H1 (cell line): Measurements from ENCODE around the gene ZKSCAN1. TPM values are rescaled to one million over a fixed set of nuclear protein-coding genes. Genes with fewer than 3 reads are reported as not detected.
"Not testable (repeated sequence)": the region's sequence is repeated elsewhere in the genome, so short reads cannot be mapped to it uniquely, and the experiment has no call there.

Experiments used
- CTCF ChIA-PET: fragments of 300-600 bp; sonication (Branson Sonifier 250); formaldehyde crosslinking; loops from one replicate; lab custom pipeline; 2021; ENCODE audit not compliant: partially characterized antibody; lab: Charles Lee
- POLR2A ChIA-PET: fragments of 300-600 bp; sonication (Branson Sonifier 250); formaldehyde crosslinking; loops from one replicate; lab custom pipeline; 2021; ENCODE audit warnings: inconsistent platforms; ENCODE audit not compliant: partially characterized antibody; lab: Charles Lee
- DNase-seq, 2 experiments: peaks; one replicate each; pipeline versions ENCODE4 v3.0.0 to v3.0.0-alpha.2; 2010 to 2022; ENCODE audit warnings: low spot score in 2 of 2, low read depth in 1 of 2, mixed read lengths in 1 of 2
- FAIRE-seq: peaks from 2 replicates; lab custom pipeline; 2011; peaks lifted over from hg19 to GRCh38; lab: Jason Lieb, UNC
- H2AFZ ChIP-seq: 2 replicates; pipeline ENCODE4 v1.8.1; 2012; ENCODE audit warnings: low read length, inconsistent platforms
- H2AK5ac ChIP-seq: 2 replicates; pipeline ENCODE4 v1.6.1; 2013; ENCODE audit warnings: low read depth, low read length
- H2BK120ac ChIP-seq: replicated peaks from 2 replicates; pipeline ENCODE3; 2013; ENCODE audit warnings: low read depth, low read length, inconsistent platforms
- H2BK12ac ChIP-seq: 2 replicates; pipeline ENCODE4 v1.6.1; 2013; ENCODE audit warnings: low read depth, low read length
- H2BK15ac ChIP-seq: 2 replicates; pipeline ENCODE4 v1.6.1; 2013; ENCODE audit warnings: low read length
- H2BK20ac ChIP-seq: 2 replicates; pipeline ENCODE4 v1.6.1; 2013; ENCODE audit warnings: low read length
- H2BK5ac ChIP-seq: 2 replicates; pipeline ENCODE4 v1.6.1; 2013; ENCODE audit warnings: low read depth, low read length
- H3K14ac ChIP-seq: 2 replicates; pipeline ENCODE4 v1.6.1; 2013; ENCODE audit warnings: inconsistent platforms; ENCODE audit not compliant: insufficient read length
- H3K18ac ChIP-seq: 2 replicates; pipeline ENCODE4 v1.6.1; 2013; ENCODE audit warnings: low read length; ENCODE audit errors: extremely low read depth
- H3K23ac ChIP-seq: 2 replicates; pipeline ENCODE4 v1.6.1; 2013; ENCODE audit warnings: inconsistent platforms; ENCODE audit not compliant: insufficient read length
- H3K23me2 ChIP-seq: 2 replicates; pipeline ENCODE4 v1.6.1; 2013; ENCODE audit warnings: low read depth, low read length
- H3K27ac ChIP-seq: 2 replicates; pipeline ENCODE4 v1.6.1; 2011; ENCODE audit warnings: low read depth, low read length, inconsistent platforms
- H3K27me3 ChIP-seq, 4 experiments: replicated peaks in 1 of 4; 1 replicate in 1 of 4; 2 replicates in 3 of 4; pipeline versions ENCODE4 v1.6.1 to v1.8.1; 2011 to 2013; ENCODE audit warnings: low read length in 3 of 4, mild to moderate bottlenecking in 3 of 4, inconsistent platforms in 2 of 4, mixed read lengths in 2 of 4, moderate library complexity in 1 of 4; ENCODE audit not compliant: control insufficient read depth in 3 of 4, insufficient read depth in 3 of 4; ENCODE audit errors: extremely low read depth in 1 of 4
- H3K36me3 ChIP-seq, 4 experiments: 2 replicates each; pipeline versions ENCODE4 v1.6.1 to v1.8.1; 2011 to 2013; ENCODE audit warnings: mild to moderate bottlenecking in 4 of 4, low read length in 3 of 4, moderate library complexity in 2 of 4, control low read depth in 1 of 4, inconsistent platforms in 1 of 4; ENCODE audit not compliant: insufficient read depth in 4 of 4, control insufficient read depth in 2 of 4
- H3K4ac ChIP-seq: replicated peaks from 2 replicates; pipeline ENCODE3; 2013; ENCODE audit warnings: low read length, low read depth, mixed read lengths, inconsistent platforms; ENCODE audit not compliant: insufficient read length
- H3K4me1 ChIP-seq, 4 experiments: replicated peaks in 1 of 4; 1 replicate in 1 of 4; 2 replicates in 3 of 4; pipeline versions ENCODE4 v1.6.1 to v1.8.1; 2011 to 2013; ENCODE audit warnings: low read length in 3 of 4, inconsistent platforms in 2 of 4, mixed read lengths in 1 of 4; ENCODE audit not compliant: insufficient read depth in 4 of 4, control insufficient read depth in 3 of 4
- H3K4me2 ChIP-seq, 2 experiments: 2 replicates each; pipeline versions ENCODE4 v1.6.1 to v1.8.1; 2011 to 2013; ENCODE audit warnings: low read depth in 2 of 2, low read length in 2 of 2, control low read depth in 1 of 2, inconsistent platforms in 1 of 2, mild to moderate bottlenecking in 1 of 2; ENCODE audit not compliant: insufficient read depth in 1 of 2
- H3K4me3 ChIP-seq, 4 experiments: fragments of 200-600, 300-600 bp in 1 of 4; sonication (generic), shearing (Covaris generic), sonication (Bioruptor Twin) in 1 of 4; 2 replicates each; pipeline versions ENCODE4 v1.5.1 to v1.8.1; 2011 to 2016; ENCODE audit warnings: low read length in 4 of 4, low read depth in 3 of 4, control low read depth in 2 of 4, inconsistent platforms in 2 of 4, mild to moderate bottlenecking in 2 of 4, mixed read lengths in 1 of 4, moderate library complexity in 1 of 4; ENCODE audit not compliant: insufficient read depth in 2 of 4; ENCODE audit errors: extremely low read depth in 1 of 4
- H3K56ac ChIP-seq: replicated peaks from 2 replicates; pipeline ENCODE3; 2013; ENCODE audit warnings: low read depth, mild to moderate bottlenecking, mixed read lengths, low read length, inconsistent platforms; ENCODE audit not compliant: insufficient read length
- H3K79me1 ChIP-seq: 2 replicates; pipeline ENCODE4 v1.6.1; 2013; ENCODE audit warnings: low read depth, low read length, control low read depth
- H3K79me2 ChIP-seq, 2 experiments: 2 replicates each; pipeline versions ENCODE4 v1.6.1 to v1.8.1; 2012 to 2013; ENCODE audit warnings: low read length in 2 of 2, mild to moderate bottlenecking in 2 of 2, inconsistent platforms in 1 of 2; ENCODE audit not compliant: insufficient read depth in 2 of 2, control insufficient read depth in 1 of 2
- H3K9ac ChIP-seq, 4 experiments: replicated peaks in 1 of 4; 1 replicate in 1 of 4; 2 replicates in 3 of 4; pipeline versions ENCODE4 v1.6.1 to v1.8.1; 2011 to 2013; ENCODE audit warnings: low read depth in 3 of 4, low read length in 3 of 4, control low read depth in 2 of 4, mild to moderate bottlenecking in 2 of 4, moderate library complexity in 2 of 4, inconsistent platforms in 1 of 4; ENCODE audit errors: extremely low read depth in 1 of 4
- H3K9me3 ChIP-seq, 2 experiments: 2 replicates each; pipeline versions ENCODE4 v1.6.1 to v1.8.1; 2012 to 2013; ENCODE audit warnings: mild to moderate bottlenecking in 2 of 2, moderate library complexity in 2 of 2, control low read depth in 1 of 2, inconsistent platforms in 1 of 2, low read depth in 1 of 2, low read length in 1 of 2, mixed read lengths in 1 of 2; ENCODE audit not compliant: insufficient read depth in 2 of 2
- H4K20me1 ChIP-seq, 2 experiments: replicated peaks in 1 of 2; 2 replicates each; pipeline versions ENCODE3 to v1.8.1; 2011 to 2013; ENCODE audit warnings: inconsistent platforms in 2 of 2, low read length in 2 of 2, mild to moderate bottlenecking in 1 of 2; ENCODE audit not compliant: insufficient read depth in 2 of 2, control insufficient read depth in 1 of 2
- H4K5ac ChIP-seq: 2 replicates; pipeline ENCODE4 v1.6.1; 2013; ENCODE audit warnings: low read length, low read depth, mixed read lengths, inconsistent platforms; ENCODE audit not compliant: insufficient read length
- H4K8ac ChIP-seq: 2 replicates; pipeline ENCODE4 v1.8.0; 2013; ENCODE audit warnings: mild to moderate bottlenecking, moderate library complexity, low read length, inconsistent platforms; ENCODE audit not compliant: insufficient read depth; ENCODE audit errors: extremely low read depth
- H4K91ac ChIP-seq: replicated peaks from 2 replicates; pipeline ENCODE3; 2013; ENCODE audit warnings: low read length, mixed read lengths, inconsistent platforms; ENCODE audit not compliant: insufficient read length
- CTCF ChIP-seq, 3 experiments: IDR thresholded peaks; 1 replicate in 2 of 3; 2 replicates in 1 of 3; pipeline versions ENCODE4 v1.5.1 to v1.6.1; 2011; ENCODE audit warnings: low read length in 3 of 3, mild to moderate bottlenecking in 3 of 3, inconsistent platforms in 2 of 3, low read depth in 1 of 3, moderate library complexity in 1 of 3; ENCODE audit not compliant: insufficient read depth in 1 of 3; ENCODE audit errors: control extremely low read depth in 1 of 3
- RAD21 ChIP-seq, 2 experiments: IDR thresholded peaks in 1 of 2; conservative IDR thresholded peaks in 1 of 2; 2 replicates each; pipeline ENCODE4 v1.6.1; 2011; ENCODE audit warnings: low read depth in 2 of 2, low read length in 2 of 2, improper control_type of control experiment in 1 of 2, inconsistent platforms in 1 of 2, mild to moderate bottlenecking in 1 of 2, moderate library complexity in 1 of 2
- WGBS, 2 experiments: shearing (Covaris generic) in 1 of 2; methylation state at CpG; one replicate each; pipeline versions ENCODE4 v1.1.6 to v1.1.7; 2013 to 2015; ENCODE audit warnings: low lambda C conversion rate in 2 of 2, mixed read lengths in 2 of 2, inconsistent platforms in 1 of 2, low coverage in 1 of 2, missing lambda C conversion rate in 1 of 2; ENCODE audit not compliant: insufficient replicate concordance in 2 of 2, insufficient coverage in 1 of 2, insufficient read length in 1 of 2; ENCODE audit errors: extremely low coverage in 1 of 2, missing lambda C conversion rate in 1 of 2; 5-methylcytosine and 5-hydroxymethylcytosine counted together
- polyA plus RNA-seq, 7 experiments: library from polyadenylated mRNA; depleted of rRNA in 3 of 7; stranded (reverse) in 5 of 7; unstranded in 2 of 7; fragments of >200 nt in 5 of 7; fragments of 200-250 nt in 2 of 7; gene quantifications; 1 replicate in 5 of 7; 2 replicates in 1 of 7; 4 replicates in 1 of 7; pipeline versions ENCODE4 v1.2.1 to v1.2.3, GENCODE V29; 2011 to 2013; ENCODE audit warnings: missing spikeins in 2 of 7, mixed read lengths in 2 of 7
- total RNA-seq: library from RNA; stranded (reverse); fragmentation: NEBNext Ultra II Directional; extraction: Animal tissue kit (Norgen Biotek cat#: 25700); gene quantifications from 2 replicates; pipeline ENCODE4 v1.2.1, GENCODE V29; 2021

Gene ZKSCAN1
- total and polyA plus RNA-seq, 2 of the 8 experiments (the other 6 are each of a cell fraction or from before 2014, with no cell fraction given): 8.2 to 40.6 TPM

- not testable (repeated sequence) for H3K27me3 ChIP-seq, H3K56ac ChIP-seq, H2BK15ac ChIP-seq, H3K4me3 ChIP-seq, H3K9me3 ChIP-seq, H2AFZ ChIP-seq, H3K79me2 ChIP-seq, H3K23me2 ChIP-seq, H2BK20ac ChIP-seq, H4K20me1 ChIP-seq, H3K4ac ChIP-seq, H4K5ac ChIP-seq, H3K79me1 ChIP-seq, H4K91ac ChIP-seq, H2AK5ac ChIP-seq
- CTCF ChIA-PET: interaction anchor here (0.7 to 7.6 kb wide), 19 partner anchors 10 to 195 kb away, joined by 3 to 97 read pairs (median 4); partner anchors contain the start of gene GJC3
- FAIRE-seq: peak; percentile 58
- POLR2A ChIA-PET: interaction anchor here (0.8 to 2.0 kb wide), 2 partner anchors 14 to 36 kb away, joined by 3 to 5 read pairs; no protein-coding TSS in a partner anchor
- peak; percentile 36 to 39; a peak in 2 of 4 replicates for TF ChIP-seq RAD21 (IDR thresholded peaks at IDR 0.05 in 1 of 2, conservative IDR thresholded peaks at IDR 0.05 in 1 of 2; ENCODE audit: low read depth in 2 of 2, low read length in 2 of 2)
- TF ChIP-seq CTCF (IDR thresholded peaks at IDR 0.05; ENCODE audit: control extremely low read depth in 1 of 3, insufficient read depth in 1 of 3, low read depth in 1 of 3, low read length in 3 of 3): peak; percentile 20 to 42 (median 34); a peak in 3 of 4 replicates
- TF ChIP-seq, all 59 proteins: peak for 2; not testable (repeated sequence) for 57
- not testable (repeated sequence) for H3K36me3 ChIP-seq, H3K23ac ChIP-seq, H4K8ac ChIP-seq, H3K27ac ChIP-seq, H3K18ac ChIP-seq, H3K9ac ChIP-seq, H2BK5ac ChIP-seq, H2BK120ac ChIP-seq, H3K4me2 ChIP-seq, H2BK12ac ChIP-seq, H3K4me1 ChIP-seq, H3K14ac ChIP-seq
- DNase-seq: peak in 1 of 2 experiments; percentile 89
- WGBS, 2 experiments: 32% methylated on average over 10 of the region's 10 CpGs; no CpG with 5 or more reads in 1 of the 2 experiments
Observed at GRCh38 chr7:99979814-99980225, 35.6 kb upstream of the ZKSCAN1 start.
